GM23248 (cell line): ENCODE measurements around the gene SNX27.

Experiments
- EZH2 ChIP-seq: fragments of 200-600 bp; sonication (generic); IDR thresholded peaks from 2 replicates; pipeline ENCODE4 v1.6.1; 2018; ENCODE audit warnings: antibody characterized with exemption, mild to moderate bottlenecking; ENCODE audit not compliant: insufficient read depth, poor library complexity, severe bottlenecking
- EZH2phosphoT487 ChIP-seq: fragments of 200-600 bp; sonication (generic); IDR thresholded peaks from 2 replicates; pipeline ENCODE4 v1.6.1; 2018; ENCODE audit warnings: antibody characterized with exemption, moderate library complexity, mild to moderate bottlenecking, low read depth; ENCODE audit not compliant: insufficient read depth

DNA sequence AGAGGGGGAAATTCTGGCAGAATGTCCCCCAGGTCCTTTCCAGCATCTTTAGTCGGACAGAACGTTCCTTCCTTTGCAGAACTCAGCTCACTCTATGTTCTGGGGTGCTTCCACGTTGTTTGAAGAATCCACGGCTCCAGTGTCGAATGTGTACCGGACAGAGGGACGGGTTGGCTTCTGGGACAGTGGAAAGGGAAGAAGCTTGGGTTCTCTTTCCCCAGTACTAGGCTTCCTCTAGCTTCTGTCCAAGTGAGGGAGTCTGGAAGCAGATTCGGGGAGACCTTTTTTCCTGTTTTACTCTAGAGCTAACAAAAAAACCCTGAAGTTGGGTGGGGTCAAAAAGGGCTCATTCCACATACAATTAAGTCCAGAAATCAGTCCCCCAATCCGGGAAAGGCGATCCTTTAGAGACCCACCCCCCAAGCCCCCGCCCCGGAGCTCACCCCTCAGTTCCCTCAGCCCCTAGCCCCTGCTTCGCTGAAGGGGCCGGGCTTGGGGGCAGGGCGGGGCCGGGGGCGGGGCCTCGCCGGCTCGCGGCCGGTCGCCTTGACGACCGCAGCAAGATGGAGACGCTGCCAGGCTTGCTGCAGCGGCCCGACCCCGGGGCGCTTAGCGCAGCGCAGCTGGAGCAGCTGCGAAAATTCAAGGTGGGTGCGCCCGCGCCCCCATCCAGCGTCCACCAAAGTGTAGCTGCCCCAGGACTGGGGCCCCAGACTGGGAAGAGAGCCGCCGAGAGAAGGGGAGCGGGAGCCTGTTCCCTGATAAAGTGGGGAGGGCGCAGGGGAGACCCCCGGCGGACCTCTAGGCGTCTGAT, 109.3 kb downstream of the SNX27 start, which contains the start of gene RIIAD1:
- TF ChIP-seq EZH2, result no peak
- TF ChIP-seq EZH2phosphoT487, result no peak
